HCT116 (cell line): ENCODE data around the gene HLA-B. TPM values are rescaled to one million over a fixed set of nuclear protein-coding genes. Genes with fewer than 3 reads are reported as not detected.

Experiments used
- ATAC-seq: fragments of 200-7000 bp; cut with Tn5 transposase; 2 replicates; pipeline ENCODE4 v1.9.1; 2020; ENCODE audit warnings: mild to moderate bottlenecking, moderate library complexity
- BruUV-seq: library from RNA; stranded (reverse); fragments of 400-500 nt; replicated peaks from 2 replicates; lab custom pipeline; 2021; lab: Mats Ljungman, UMichigan
- CTCF ChIA-PET: fragments of 300-600 bp; sonication (Branson Sonifier 250); formaldehyde crosslinking; loops from one replicate; lab custom pipeline; 2021; ENCODE audit warnings: antibody characterized with exemption; lab: Charles Lee
- POLR2A ChIA-PET: fragments of 300-600, 350-600 bp; sonication (Branson Sonifier 250); formaldehyde crosslinking; loops from one replicate; lab custom pipeline; 2021; ENCODE audit warnings: antibody characterized with exemption; lab: Charles Lee
- RAD21 ChIA-PET, 2 experiments: fragments of 300-600 bp; sonication (Branson Sonifier 250); formaldehyde crosslinking; loops; one replicate each; lab custom pipeline; 2023; ENCODE audit warnings: low total read pairs in 2 of 2; ENCODE audit not compliant: uncharacterized antibody in 2 of 2, unreplicated experiment in 2 of 2, low non-redundant PET in 1 of 2; lab: Charles Lee
- DNase-seq: peaks from one replicate; pipeline ENCODE4 v3.0.0-alpha.2; 2010; ENCODE audit warnings: low read depth, low spot score
- H2AFZ ChIP-seq: fragments of 200-600 bp; shearing (Covaris generic), sonication (generic); 2 replicates; pipeline ENCODE4 v1.6.1; 2017; ENCODE audit warnings: low read depth, mixed run types, mixed read lengths, antibody characterized with exemption, low read length; ENCODE audit not compliant: poor library complexity, severe bottlenecking
- H3K27ac ChIP-seq: 2 replicates; pipeline ENCODE4 v1.5.1; 2012; ENCODE audit warnings: low read depth, low read length
- H3K27me3 ChIP-seq: fragments of 200-600 bp; sonication (generic); 2 replicates; pipeline ENCODE4 v1.6.1; 2016; ENCODE audit warnings: mixed run types, low read length, mixed read lengths; ENCODE audit not compliant: insufficient read depth
- H3K36me3 ChIP-seq, 2 experiments: fragments of 200-500 bp in 1 of 2; fragments of 200-600 bp in 1 of 2; sonication (Bioruptor generic) in 1 of 2; sonication (generic) in 1 of 2; 2 replicates each; pipeline versions ENCODE4 v1.5.1 to v1.6.1; 2014 to 2016; ENCODE audit warnings: low read length in 2 of 2, inconsistent platforms in 1 of 2, mixed read lengths in 1 of 2, mixed run types in 1 of 2; ENCODE audit not compliant: insufficient read depth in 2 of 2, control insufficient read depth in 1 of 2
- H3K4me1 ChIP-seq, 2 experiments: fragments of 200-600 bp in 1 of 2; sonication (generic) in 1 of 2; 2 replicates each; pipeline versions ENCODE4 v1.5.1 to v1.6.1; 2012 to 2017; ENCODE audit warnings: low read length in 2 of 2, inconsistent platforms in 1 of 2, mild to moderate bottlenecking in 1 of 2, mixed read lengths in 1 of 2, mixed run types in 1 of 2, moderate library complexity in 1 of 2; ENCODE audit not compliant: insufficient read depth in 2 of 2, control insufficient read depth in 1 of 2
- H3K4me2 ChIP-seq: fragments of 200-600 bp; sonication (generic); 2 replicates; pipeline ENCODE4 v1.6.1; 2017; ENCODE audit warnings: mixed run types, low read length, mixed read lengths
- H3K4me3 ChIP-seq, 2 experiments: fragments of 200-600 bp in 1 of 2; sonication (generic) in 1 of 2; replicated peaks in 1 of 2; 2 replicates each; pipeline ENCODE4 v1.5.1; 2011 to 2016; ENCODE audit warnings: low read length in 2 of 2, control low read depth in 1 of 2, low read depth in 1 of 2, mild to moderate bottlenecking in 1 of 2, mixed read lengths in 1 of 2, mixed run types in 1 of 2
- H3K79me2 ChIP-seq: fragments of 200-600 bp; sonication (generic); 2 replicates; pipeline ENCODE4 v1.6.1; 2017; ENCODE audit warnings: mild to moderate bottlenecking, mixed run types, low read length, moderate library complexity, mixed read lengths; ENCODE audit not compliant: insufficient read depth
- H3K9ac ChIP-seq: fragments of 200-600 bp; sonication (generic); 2 replicates; pipeline ENCODE4 v1.6.1; 2016; ENCODE audit warnings: low read length, mixed read lengths
- H3K9me2 ChIP-seq: fragments of 200-600 bp; sonication (generic), shearing (Covaris generic); 2 replicates; pipeline ENCODE4 v1.6.1; 2017; ENCODE audit warnings: mixed run types, mild to moderate bottlenecking, moderate library complexity; ENCODE audit not compliant: insufficient read depth
- H3K9me3 ChIP-seq, 2 experiments: fragments of 200-500 bp in 1 of 2; fragments of 200-600 bp in 1 of 2; sonication (Bioruptor generic) in 1 of 2; sonication (generic) in 1 of 2; 2 replicates each; pipeline ENCODE4 v1.6.1; 2014 to 2017; ENCODE audit warnings: low read length in 2 of 2, mixed read lengths in 2 of 2, inconsistent platforms in 1 of 2, low read depth in 1 of 2, mild to moderate bottlenecking in 1 of 2, mixed run types in 1 of 2, moderate library complexity in 1 of 2; ENCODE audit not compliant: control insufficient read depth in 1 of 2, insufficient read depth in 1 of 2
- H4K20me1 ChIP-seq: fragments of 200-600 bp; sonication (generic), shearing (Covaris generic); 2 replicates; pipeline ENCODE4 v1.6.1; 2017; ENCODE audit warnings: mixed run types, mild to moderate bottlenecking, moderate library complexity; ENCODE audit not compliant: insufficient read depth
- CBX3 ChIP-seq: IDR thresholded peaks from 2 replicates; pipeline ENCODE4 v1.6.1; 2012; ENCODE audit warnings: low read depth
- CEBPB ChIP-seq: IDR thresholded peaks from 2 replicates; pipeline ENCODE4 v1.6.1; 2012; ENCODE audit warnings: low read depth
- EGR1 ChIP-seq: IDR thresholded peaks from 2 replicates; pipeline ENCODE4 v1.6.1; 2012; ENCODE audit warnings: low read depth
- EZH2phosphoT487 ChIP-seq: fragments of 200-600 bp; IDR thresholded peaks from 2 replicates; pipeline ENCODE4 v1.6.1; 2018; ENCODE audit warnings: antibody characterized with exemption, borderline replicate concordance
- JUND ChIP-seq: IDR thresholded peaks from 2 replicates; pipeline ENCODE4 v1.6.1; 2012
- POLR2A ChIP-seq: IDR thresholded peaks from 2 replicates; pipeline ENCODE4 v1.7.0; 2011; ENCODE audit warnings: borderline replicate concordance; ENCODE audit not compliant: insufficient read depth, insufficient read length; ENCODE audit errors: extremely low read depth
- POLR2AphosphoS5 ChIP-seq: IDR thresholded peaks from 2 replicates; pipeline ENCODE4 v1.6.1; 2011; ENCODE audit warnings: mild to moderate bottlenecking, low read depth, low read length, moderate library complexity
- TCF7L2 ChIP-seq: IDR thresholded peaks from 2 replicates; pipeline ENCODE4 v1.7.0; 2011; ENCODE audit warnings: borderline replicate concordance, inconsistent platforms; ENCODE audit not compliant: insufficient read depth, insufficient read length; ENCODE audit errors: extremely low read depth
- intact Hi-C: fragments of 100-400 bp; cut with micrococcal nuclease; formaldehyde crosslinking; loops from 2 replicates; pipeline ENCODE4 v1.10.0; 2022
- total RNA-seq: library from RNA; stranded (reverse); gene quantifications from one replicate; pipeline ENCODE4 v1.2.1, GENCODE V29; 2021; ENCODE audit not compliant: unreplicated experiment
- TF ChIP-seq, protein P1 (sequence below): IDR thresholded peaks from 2 replicates; pipeline ENCODE4 v1.6.1; 2012; ENCODE audit warnings: low read depth
- TF ChIP-seq, protein P2 (sequence below): IDR thresholded peaks from 2 replicates; pipeline ENCODE4 v1.6.1; 2011; ENCODE audit warnings: mild to moderate bottlenecking, low read length, moderate library complexity; ENCODE audit not compliant: insufficient replicate concordance; ENCODE audit errors: extremely low read depth

Gene HLA-B
- total RNA-seq, 1 experiment from 2014 or later, result 381 TPM

DNA sequence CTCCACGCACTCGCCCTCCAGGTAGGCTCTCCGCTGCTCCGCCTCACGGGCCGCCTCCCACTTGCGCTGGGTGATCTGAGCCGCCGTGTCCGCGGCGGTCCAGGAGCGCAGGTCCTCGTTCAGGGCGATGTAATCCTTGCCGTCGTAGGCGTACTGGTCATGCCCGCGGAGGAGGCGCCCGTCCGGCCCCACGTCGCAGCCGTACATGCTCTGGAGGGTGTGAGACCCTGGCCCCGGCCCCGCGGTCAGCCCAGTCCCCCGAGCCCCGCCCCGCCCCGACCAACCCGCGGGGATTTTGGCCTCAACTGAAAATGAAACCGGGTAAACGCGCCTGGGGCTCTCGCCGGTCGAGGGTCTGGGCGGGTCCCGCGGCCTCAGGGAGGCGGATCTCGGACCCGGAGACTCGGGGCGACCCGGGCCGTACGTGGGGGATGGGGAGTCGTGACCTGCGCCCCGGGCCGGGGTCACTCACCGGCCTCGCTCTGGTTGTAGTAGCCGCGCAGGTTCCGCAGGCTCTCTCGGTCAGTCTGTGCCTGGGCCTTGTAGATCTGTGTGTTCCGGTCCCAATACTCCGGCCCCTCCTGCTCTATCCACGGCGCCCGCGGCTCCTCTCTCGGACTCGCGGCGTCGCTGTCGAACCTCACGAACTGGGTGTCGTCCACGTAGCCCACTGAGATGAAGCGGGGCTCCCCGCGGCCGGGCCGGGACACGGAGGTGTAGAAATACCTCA lies 598 bp downstream of the HLA-B start:
- Histone ChIP-seq H3K9ac (peak overlapping the region; percentile 69), H3K4me1 (no peaks in the 10 kb centered on the region), H4K20me1 (no peaks in the 10 kb centered on the region), H3K4me3 (peak overlapping the region; percentile 60 to 65), H3K36me3 (no peaks in the 10 kb centered on the region; a peak in 2 of 4 replicates), H2AFZ (no peak overlapping the region), H3K9me3 (no peaks in the 10 kb centered on the region), H3K79me2 (no peaks in the 10 kb centered on the region), H3K4me2 (peak overlapping the region; percentile 77), H3K27ac (peak overlapping the region; percentile 53; the same call in 1 of the 2 replicates), H3K9me2 (no peaks in the 10 kb centered on the region), H3K27me3 (no peaks in the 10 kb centered on the region)
- intact Hi-C loops, result no loop called here
- ChIA-PET POLR2A (no interaction called here), CTCF (no interaction called here), RAD21 (no interaction called here)
- BruUV-seq, result TSS peak; percentile 57
- TF ChIP-seq CEBPB (no peak), TCF7L2 (no peak), CBX3 (no peak), EGR1 (no peak), JUND (no peak), EZH2phosphoT487 (no peak), POLR2A (no peak), POLR2AphosphoS5 (no peak)
- TF ChIP-seq, protein P1, sequence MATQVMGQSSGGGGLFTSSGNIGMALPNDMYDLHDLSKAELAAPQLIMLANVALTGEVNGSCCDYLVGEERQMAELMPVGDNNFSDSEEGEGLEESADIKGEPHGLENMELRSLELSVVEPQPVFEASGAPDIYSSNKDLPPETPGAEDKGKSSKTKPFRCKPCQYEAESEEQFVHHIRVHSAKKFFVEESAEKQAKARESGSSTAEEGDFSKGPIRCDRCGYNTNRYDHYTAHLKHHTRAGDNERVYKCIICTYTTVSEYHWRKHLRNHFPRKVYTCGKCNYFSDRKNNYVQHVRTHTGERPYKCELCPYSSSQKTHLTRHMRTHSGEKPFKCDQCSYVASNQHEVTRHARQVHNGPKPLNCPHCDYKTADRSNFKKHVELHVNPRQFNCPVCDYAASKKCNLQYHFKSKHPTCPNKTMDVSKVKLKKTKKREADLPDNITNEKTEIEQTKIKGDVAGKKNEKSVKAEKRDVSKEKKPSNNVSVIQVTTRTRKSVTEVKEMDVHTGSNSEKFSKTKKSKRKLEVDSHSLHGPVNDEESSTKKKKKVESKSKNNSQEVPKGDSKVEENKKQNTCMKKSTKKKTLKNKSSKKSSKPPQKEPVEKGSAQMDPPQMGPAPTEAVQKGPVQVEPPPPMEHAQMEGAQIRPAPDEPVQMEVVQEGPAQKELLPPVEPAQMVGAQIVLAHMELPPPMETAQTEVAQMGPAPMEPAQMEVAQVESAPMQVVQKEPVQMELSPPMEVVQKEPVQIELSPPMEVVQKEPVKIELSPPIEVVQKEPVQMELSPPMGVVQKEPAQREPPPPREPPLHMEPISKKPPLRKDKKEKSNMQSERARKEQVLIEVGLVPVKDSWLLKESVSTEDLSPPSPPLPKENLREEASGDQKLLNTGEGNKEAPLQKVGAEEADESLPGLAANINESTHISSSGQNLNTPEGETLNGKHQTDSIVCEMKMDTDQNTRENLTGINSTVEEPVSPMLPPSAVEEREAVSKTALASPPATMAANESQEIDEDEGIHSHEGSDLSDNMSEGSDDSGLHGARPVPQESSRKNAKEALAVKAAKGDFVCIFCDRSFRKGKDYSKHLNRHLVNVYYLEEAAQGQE, result no peak
- TF ChIP-seq, protein P2, sequence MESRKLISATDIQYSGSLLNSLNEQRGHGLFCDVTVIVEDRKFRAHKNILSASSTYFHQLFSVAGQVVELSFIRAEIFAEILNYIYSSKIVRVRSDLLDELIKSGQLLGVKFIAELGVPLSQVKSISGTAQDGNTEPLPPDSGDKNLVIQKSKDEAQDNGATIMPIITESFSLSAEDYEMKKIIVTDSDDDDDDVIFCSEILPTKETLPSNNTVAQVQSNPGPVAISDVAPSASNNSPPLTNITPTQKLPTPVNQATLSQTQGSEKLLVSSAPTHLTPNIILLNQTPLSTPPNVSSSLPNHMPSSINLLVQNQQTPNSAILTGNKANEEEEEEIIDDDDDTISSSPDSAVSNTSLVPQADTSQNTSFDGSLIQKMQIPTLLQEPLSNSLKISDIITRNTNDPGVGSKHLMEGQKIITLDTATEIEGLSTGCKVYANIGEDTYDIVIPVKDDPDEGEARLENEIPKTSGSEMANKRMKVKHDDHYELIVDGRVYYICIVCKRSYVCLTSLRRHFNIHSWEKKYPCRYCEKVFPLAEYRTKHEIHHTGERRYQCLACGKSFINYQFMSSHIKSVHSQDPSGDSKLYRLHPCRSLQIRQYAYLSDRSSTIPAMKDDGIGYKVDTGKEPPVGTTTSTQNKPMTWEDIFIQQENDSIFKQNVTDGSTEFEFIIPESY, result no peak
- no peak for DNase-seq
- peak; percentile 64 for ATAC-seq
